ENCODE measurements around the gene GRIP1. TPM values are rescaled to one million over a fixed set of nuclear protein-coding genes. Genes with fewer than 3 reads are reported as not detected.

The GRIP1 gene
- total and polyA plus RNA-seq, 2 donors (not counting 3 experiments of a cell fraction or from before 2014, with no cell fraction given): 0.04 to 0.69 TPM

- POLR2A ChIA-PET: no interaction called here
- CTCF ChIA-PET: interaction anchor here (0.7 kb wide), 1 partner anchor 156 kb away, joined by 4 read pairs; no protein-coding TSS in a partner anchor
- BruUV-seq (replicated peaks): no TSS peak
- no peak for FAIRE-seq
- Histone ChIP-seq H4K20me1 (replicated peaks; ENCODE audit: control insufficient read depth, extremely low read depth, insufficient read depth, low read length) (no peaks in the 10 kb centered on the region), H3K79me2 (ENCODE audit: control insufficient read depth, insufficient read depth, low read length) (no peaks in the 10 kb centered on the region), H3K27ac (ENCODE audit: insufficient read depth, low read depth, low read length) (no peak overlapping the region), H3K4me3 (replicated peaks in 1 of 3; ENCODE audit: insufficient read depth in 1 of 3, low read depth in 1 of 3, low read length in 3 of 3) (no peak overlapping the region), H3K36me3 (ENCODE audit: control insufficient read depth in 2 of 2, extremely low read depth in 1 of 2, insufficient read depth in 2 of 2, low read length in 2 of 2) (no peaks in the 10 kb centered on the region), H3K9ac (replicated peaks; ENCODE audit: extremely low read depth, insufficient read depth, low read length) (no peak overlapping the region), H3K9me1 (replicated peaks; ENCODE audit: control insufficient read depth, extremely low read depth, insufficient read depth, low read length) (no peaks in the 10 kb centered on the region), H3K9me3 (replicated peaks; ENCODE audit: control insufficient read depth, insufficient read depth, low read length) (no peaks in the 10 kb centered on the region), H2AFZ (ENCODE audit: low read depth, low read length) (no peak overlapping the region), H3K4me1 (ENCODE audit: control insufficient read depth, extremely low read depth, insufficient read depth, low read length) (no peaks in the 10 kb centered on the region), H3K4me2 (ENCODE audit: insufficient read depth, low read length) (no peak overlapping the region), H3K27me3 (ENCODE audit: control insufficient read depth in 2 of 2, insufficient read depth in 2 of 2, low read length in 2 of 2) (peaks cover 0 to 3% of the 10 kb centered on the region in 2 experiments)
- TF ChIP-seq FOS (IDR thresholded peaks at IDR 0.05; ENCODE audit: borderline replicate concordance, insufficient read depth, low read length): no peak
- no peak for TF ChIP-seq MAX (IDR thresholded peaks at IDR 0.05; ENCODE audit: insufficient read depth, insufficient read length)
- TF ChIP-seq EZH2 (IDR thresholded peaks at IDR 0.05; ENCODE audit: borderline replicate concordance, low read depth, low read length, severe bottlenecking): no peak
- no peak for TF ChIP-seq POLR2AphosphoS5 (IDR thresholded peaks at IDR 0.05; ENCODE audit: insufficient read depth, low read depth, low read length)
- no peak for TF ChIP-seq MYC (IDR thresholded peaks at IDR 0.05; ENCODE audit: low read depth, low read length)
- TF ChIP-seq JUN (IDR thresholded peaks at IDR 0.05; ENCODE audit: borderline replicate concordance, insufficient read depth, insufficient read length, low read depth): no peak
- no peak for TF ChIP-seq GATA2 (IDR thresholded peaks at IDR 0.05; ENCODE audit: insufficient read depth, insufficient read length, low read depth, low read length)
- DNase-seq (ENCODE audit: low read depth, low spot score): no peak
- dilution Hi-C loops (cut with MboI; ENCODE audit: extremely low pct_ligation_motif_present, low sequenced_read_pairs): no loop called here
- intact Hi-C loops (cut with micrococcal nuclease): no loop called here
These were observed 139.9 kb downstream of the GRIP1 start for GRCh38 chr12:66538970-66539369.

GRCh38 chr12:66537876-66538275 lies 141.0 kb downstream of the GRIP1 start:
- no peak overlapping the region for H2AFZ ChIP-seq (ENCODE audit: low read depth, low read length)
- DNase-seq (ENCODE audit: low read depth, low spot score) (no peak), FAIRE-seq (no peak)
- no peak overlapping the region for H3K27ac ChIP-seq (ENCODE audit: insufficient read depth, low read depth, low read length)
- H3K9me3 ChIP-seq (replicated peaks; ENCODE audit: control insufficient read depth, insufficient read depth, low read length): no peaks in the 10 kb centered on the region
- H3K4me3 ChIP-seq (replicated peaks in 1 of 3; ENCODE audit: insufficient read depth in 1 of 3, low read depth in 1 of 3, low read length in 3 of 3): no peak overlapping the region
- peaks cover 0 to 3% of the 10 kb centered on the region in 2 experiments for H3K27me3 ChIP-seq (ENCODE audit: control insufficient read depth in 2 of 2, insufficient read depth in 2 of 2, low read length in 2 of 2)
- TF ChIP-seq POLR2A (IDR thresholded peaks at IDR 0.05; ENCODE audit: low read depth, low read length): no peak
- no peak for TF ChIP-seq POLR2AphosphoS5 (IDR thresholded peaks at IDR 0.05; ENCODE audit: insufficient read depth, low read depth, low read length)
- TF ChIP-seq FOS (IDR thresholded peaks at IDR 0.05; ENCODE audit: borderline replicate concordance, insufficient read depth, low read length): no peak
- no peak for TF ChIP-seq MYC (IDR thresholded peaks at IDR 0.05; ENCODE audit: low read depth, low read length)
- TF ChIP-seq MAX (IDR thresholded peaks at IDR 0.05; ENCODE audit: insufficient read depth, insufficient read length): no peak
- TF ChIP-seq GATA2 (IDR thresholded peaks at IDR 0.05; ENCODE audit: insufficient read depth, insufficient read length, low read depth, low read length): no peak
- H3K79me2 ChIP-seq (ENCODE audit: control insufficient read depth, insufficient read depth, low read length): no peaks in the 10 kb centered on the region
- H3K4me1 ChIP-seq (ENCODE audit: control insufficient read depth, extremely low read depth, insufficient read depth, low read length): no peaks in the 10 kb centered on the region
- H3K36me3 ChIP-seq (ENCODE audit: control insufficient read depth in 2 of 2, extremely low read depth in 1 of 2, insufficient read depth in 2 of 2, low read length in 2 of 2): no peaks in the 10 kb centered on the region
- intact Hi-C loops (cut with micrococcal nuclease): no loop called here
- CTCF ChIA-PET: no interaction called here
- no TSS peak for BruUV-seq (replicated peaks)
- dilution Hi-C loops (cut with MboI; ENCODE audit: extremely low pct_ligation_motif_present, low sequenced_read_pairs): no loop called here
- no peak overlapping the region for H3K4me2 ChIP-seq (ENCODE audit: insufficient read depth, low read length)
- no peaks in the 10 kb centered on the region for H3K9me1 ChIP-seq (replicated peaks; ENCODE audit: control insufficient read depth, extremely low read depth, insufficient read depth, low read length)
- H4K20me1 ChIP-seq (replicated peaks; ENCODE audit: control insufficient read depth, extremely low read depth, insufficient read depth, low read length): no peaks in the 10 kb centered on the region
- POLR2A ChIA-PET: no interaction called here
- H3K9ac ChIP-seq (replicated peaks; ENCODE audit: extremely low read depth, insufficient read depth, low read length): no peak overlapping the region

All from endothelial cell of umbilical vein (primary cell).